Panc1 (cell line): ENCODE measurements around the gene WFDC2. TPM values are rescaled to one million over a fixed set of nuclear protein-coding genes. Genes with fewer than 3 reads are reported as not detected.

Experiments used
- ATAC-seq: fragments of 200-7000 bp; cut with Tn5 transposase; 2 replicates; pipeline ENCODE4 v1.9.1; 2020; ENCODE audit warnings: mild to moderate bottlenecking, moderate library complexity
- BruUV-seq: library from RNA; stranded (reverse); fragments of 400-500 nt; replicated peaks from 2 replicates; lab custom pipeline; 2021; lab: Mats Ljungman, UMichigan
- CTCF ChIA-PET: fragments of 300-600 bp; sonication (Branson Sonifier 250); formaldehyde crosslinking; loops from one replicate; lab custom pipeline; 2022; ENCODE audit warnings: antibody characterized with exemption; lab: Charles Lee
- POLR2A ChIA-PET: fragments of 300-600 bp; sonication (Branson Sonifier 250); formaldehyde crosslinking; loops from one replicate; lab custom pipeline; 2022; ENCODE audit warnings: antibody characterized with exemption; lab: Charles Lee
- DNase-seq: peaks from one replicate; pipeline ENCODE4 v3.0.0-alpha.2; 2010; ENCODE audit warnings: low read depth, low spot score
- H3K27ac ChIP-seq: 2 replicates; pipeline ENCODE4 v1.5.1; 2011; ENCODE audit warnings: mild to moderate bottlenecking, low read length, inconsistent platforms
- H3K27me3 ChIP-seq: fragments of 200-500 bp; sonication (Bioruptor generic); 2 replicates; pipeline ENCODE4 v1.6.0; 2014; ENCODE audit warnings: low read length, inconsistent platforms; ENCODE audit not compliant: control insufficient read depth, insufficient read depth
- H3K36me3 ChIP-seq: fragments of 200-500 bp; sonication (Bioruptor generic); 2 replicates; pipeline ENCODE4 v1.5.1; 2014; ENCODE audit warnings: inconsistent platforms, mild to moderate bottlenecking, low read length, moderate library complexity; ENCODE audit not compliant: control insufficient read depth, insufficient read depth
- H3K4me1 ChIP-seq: 2 replicates; pipeline ENCODE4 v1.5.1; 2011; ENCODE audit warnings: inconsistent platforms, mild to moderate bottlenecking, low read length, moderate library complexity; ENCODE audit not compliant: control insufficient read depth, insufficient read depth
- H3K4me3 ChIP-seq, 2 experiments: 2 replicates each; pipeline ENCODE4 v1.5.1; 2011 to 2012; ENCODE audit warnings: low read depth in 2 of 2, low read length in 2 of 2, mild to moderate bottlenecking in 2 of 2, inconsistent platforms in 1 of 2, moderate library complexity in 1 of 2
- H3K9me3 ChIP-seq: fragments of 200-500 bp; sonication (Bioruptor generic); 2 replicates; pipeline ENCODE4 v1.5.1; 2014; ENCODE audit warnings: low read depth, mild to moderate bottlenecking, inconsistent platforms, low read length, moderate library complexity; ENCODE audit not compliant: control insufficient read depth, insufficient read depth
- POLR2AphosphoS5 ChIP-seq: IDR thresholded peaks from 2 replicates; pipeline ENCODE4 v1.6.1; 2012; ENCODE audit warnings: mild to moderate bottlenecking, low read depth, low read length, moderate library complexity
- SIN3A ChIP-seq: IDR thresholded peaks from 2 replicates; pipeline ENCODE4 v1.6.1; 2012; ENCODE audit warnings: low read depth, mild to moderate bottlenecking, low read length, moderate library complexity, borderline replicate concordance; ENCODE audit not compliant: insufficient read depth
- TCF7L2 ChIP-seq: IDR thresholded peaks from 2 replicates; pipeline ENCODE4 v1.6.1; 2011; ENCODE audit warnings: mild to moderate bottlenecking, low read depth, low read length, inconsistent platforms
- in situ Hi-C: cut with HindIII; loops from 2 replicates; pipeline ENCODE4 v1.10.0; 2016; ENCODE audit warnings: low sequenced_read_pairs, low pct_unique_long_range_greater_than_20kb
- intact Hi-C: fragments of 100-400 bp; cut with micrococcal nuclease; formaldehyde crosslinking; loops from one replicate; pipeline ENCODE4 v1.10.0; 2022; ENCODE audit not compliant: unreplicated experiment
- total RNA-seq: library from RNA; stranded (reverse); gene quantifications from one replicate; pipeline ENCODE4 v1.2.1, GENCODE V29; 2021; ENCODE audit not compliant: unreplicated experiment
- TF ChIP-seq, protein P1 (sequence below), 2 experiments: IDR thresholded peaks; 2 replicates each; pipeline ENCODE4 v1.6.1; 2011 to 2012; ENCODE audit warnings: low read depth in 2 of 2, control low read depth in 1 of 2, low read length in 1 of 2, mild to moderate bottlenecking in 1 of 2, moderate library complexity in 1 of 2; ENCODE audit not compliant: insufficient read depth in 1 of 2
- TF ChIP-seq, protein P2 (sequence below): fragments of 450-650 bp; IDR thresholded peaks from 2 replicates; pipeline ENCODE4 v1.5.1; 2017; ENCODE audit warnings: mild to moderate bottlenecking

WFDC2 gene
- total RNA-seq, 1 experiment from 2014 or later = 1.6 TPM

DNA sequence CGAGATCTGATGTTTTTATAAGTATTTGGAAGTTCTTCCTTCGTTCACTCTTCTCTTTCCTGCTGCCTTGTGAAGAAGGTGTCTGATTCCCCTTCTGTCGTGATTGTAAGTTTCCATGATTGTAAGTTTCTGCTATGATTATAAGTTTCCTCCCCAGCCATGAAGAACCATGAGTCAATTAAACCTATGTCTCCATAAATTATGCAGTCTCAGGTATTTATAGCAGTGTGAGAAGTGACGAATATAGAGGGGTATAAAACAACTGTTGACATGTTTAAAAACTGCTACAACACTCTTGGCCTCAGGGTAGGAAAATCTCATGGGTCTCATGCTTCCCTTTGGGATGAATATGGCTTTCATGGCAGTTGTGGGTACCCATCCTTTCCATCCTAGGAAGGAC, 5.8 kb upstream of the WFDC2 start:
- DNase-seq (no peak), ATAC-seq (no peak)
- ChIA-PET CTCF (interaction anchor here (0.6 kb wide), 1 partner anchor 18 kb away, joined by 3 read pairs; no protein-coding TSS in a partner anchor), POLR2A (interaction anchor here (0.5 kb wide), 1 partner anchor 172 kb away, joined by 3 read pairs; no protein-coding TSS in a partner anchor)
- no peak for TF ChIP-seq TCF7L2
- TF ChIP-seq, protein P1, sequence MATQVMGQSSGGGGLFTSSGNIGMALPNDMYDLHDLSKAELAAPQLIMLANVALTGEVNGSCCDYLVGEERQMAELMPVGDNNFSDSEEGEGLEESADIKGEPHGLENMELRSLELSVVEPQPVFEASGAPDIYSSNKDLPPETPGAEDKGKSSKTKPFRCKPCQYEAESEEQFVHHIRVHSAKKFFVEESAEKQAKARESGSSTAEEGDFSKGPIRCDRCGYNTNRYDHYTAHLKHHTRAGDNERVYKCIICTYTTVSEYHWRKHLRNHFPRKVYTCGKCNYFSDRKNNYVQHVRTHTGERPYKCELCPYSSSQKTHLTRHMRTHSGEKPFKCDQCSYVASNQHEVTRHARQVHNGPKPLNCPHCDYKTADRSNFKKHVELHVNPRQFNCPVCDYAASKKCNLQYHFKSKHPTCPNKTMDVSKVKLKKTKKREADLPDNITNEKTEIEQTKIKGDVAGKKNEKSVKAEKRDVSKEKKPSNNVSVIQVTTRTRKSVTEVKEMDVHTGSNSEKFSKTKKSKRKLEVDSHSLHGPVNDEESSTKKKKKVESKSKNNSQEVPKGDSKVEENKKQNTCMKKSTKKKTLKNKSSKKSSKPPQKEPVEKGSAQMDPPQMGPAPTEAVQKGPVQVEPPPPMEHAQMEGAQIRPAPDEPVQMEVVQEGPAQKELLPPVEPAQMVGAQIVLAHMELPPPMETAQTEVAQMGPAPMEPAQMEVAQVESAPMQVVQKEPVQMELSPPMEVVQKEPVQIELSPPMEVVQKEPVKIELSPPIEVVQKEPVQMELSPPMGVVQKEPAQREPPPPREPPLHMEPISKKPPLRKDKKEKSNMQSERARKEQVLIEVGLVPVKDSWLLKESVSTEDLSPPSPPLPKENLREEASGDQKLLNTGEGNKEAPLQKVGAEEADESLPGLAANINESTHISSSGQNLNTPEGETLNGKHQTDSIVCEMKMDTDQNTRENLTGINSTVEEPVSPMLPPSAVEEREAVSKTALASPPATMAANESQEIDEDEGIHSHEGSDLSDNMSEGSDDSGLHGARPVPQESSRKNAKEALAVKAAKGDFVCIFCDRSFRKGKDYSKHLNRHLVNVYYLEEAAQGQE (IDR thresholded peaks at IDR 0.05; ENCODE audit: insufficient read depth in 1 of 2, low read depth in 2 of 2, low read length in 1 of 2) = no peak
- TF ChIP-seq SIN3A = no peak
- TF ChIP-seq, protein P2, sequence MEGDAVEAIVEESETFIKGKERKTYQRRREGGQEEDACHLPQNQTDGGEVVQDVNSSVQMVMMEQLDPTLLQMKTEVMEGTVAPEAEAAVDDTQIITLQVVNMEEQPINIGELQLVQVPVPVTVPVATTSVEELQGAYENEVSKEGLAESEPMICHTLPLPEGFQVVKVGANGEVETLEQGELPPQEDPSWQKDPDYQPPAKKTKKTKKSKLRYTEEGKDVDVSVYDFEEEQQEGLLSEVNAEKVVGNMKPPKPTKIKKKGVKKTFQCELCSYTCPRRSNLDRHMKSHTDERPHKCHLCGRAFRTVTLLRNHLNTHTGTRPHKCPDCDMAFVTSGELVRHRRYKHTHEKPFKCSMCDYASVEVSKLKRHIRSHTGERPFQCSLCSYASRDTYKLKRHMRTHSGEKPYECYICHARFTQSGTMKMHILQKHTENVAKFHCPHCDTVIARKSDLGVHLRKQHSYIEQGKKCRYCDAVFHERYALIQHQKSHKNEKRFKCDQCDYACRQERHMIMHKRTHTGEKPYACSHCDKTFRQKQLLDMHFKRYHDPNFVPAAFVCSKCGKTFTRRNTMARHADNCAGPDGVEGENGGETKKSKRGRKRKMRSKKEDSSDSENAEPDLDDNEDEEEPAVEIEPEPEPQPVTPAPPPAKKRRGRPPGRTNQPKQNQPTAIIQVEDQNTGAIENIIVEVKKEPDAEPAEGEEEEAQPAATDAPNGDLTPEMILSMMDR = no peak
- no peak for TF ChIP-seq POLR2AphosphoS5
- BruUV-seq = no TSS peak
- Histone ChIP-seq H3K36me3 (no peaks in the 10 kb centered on the region), H3K9me3 (no peaks in the 10 kb centered on the region), H3K27ac (no peak overlapping the region), H3K27me3 (peaks cover 25% of the 10 kb centered on the region; the same call in 1 of the 2 replicates), H3K4me1 (no peaks in the 10 kb centered on the region), H3K4me3 (no peak overlapping the region)
- in situ Hi-C loops = no loop called here
- intact Hi-C loops = no loop called here

DNA sequence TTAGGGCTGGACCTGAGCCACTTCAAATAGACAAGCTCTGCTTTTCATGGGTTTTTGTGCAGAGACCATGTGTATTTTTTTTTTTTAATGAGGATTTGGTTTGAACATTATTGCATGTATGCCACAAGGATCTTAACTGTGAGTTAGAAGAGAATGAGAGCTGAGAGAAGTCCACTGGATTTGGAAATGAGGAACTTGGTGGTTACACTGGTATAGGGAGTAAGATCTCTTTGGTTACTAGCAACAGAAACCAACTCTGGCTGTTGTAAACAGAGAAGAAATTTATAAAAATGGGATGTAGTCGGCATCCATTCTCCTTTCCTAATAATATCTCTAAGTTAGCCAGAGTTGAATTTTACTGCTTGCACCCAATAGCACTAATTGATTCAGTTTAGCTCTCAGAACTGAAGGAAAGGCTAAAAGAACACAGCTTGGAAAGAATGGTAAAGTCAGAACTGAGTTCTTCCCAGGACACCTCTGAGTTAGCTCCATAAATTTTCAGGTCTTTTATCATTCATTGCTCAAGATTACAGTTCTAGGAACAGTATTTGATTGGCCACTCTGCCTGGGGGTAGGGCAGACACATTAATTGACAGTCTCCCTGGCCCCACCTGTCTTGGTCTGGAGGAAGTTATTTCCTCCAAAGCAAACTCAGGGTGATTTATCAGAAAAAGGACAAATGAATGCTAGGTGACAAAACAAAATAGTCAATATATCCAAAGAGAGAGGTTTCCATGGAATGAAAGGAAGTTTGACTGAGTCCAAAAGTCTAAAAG, 3.9 kb upstream of the WFDC2 start:
- peaks cover under 1% of the 10 kb centered on the region for H3K4me1 ChIP-seq
- no peaks in the 10 kb centered on the region for H3K9me3 ChIP-seq
- BruUV-seq = no TSS peak
- intact Hi-C loops (no loop called here), in situ Hi-C loops (no loop called here)
- ATAC-seq (no peak), DNase-seq (no peak)
- H3K4me3 ChIP-seq = no peak overlapping the region
- H3K27me3 ChIP-seq = peaks cover 20% of the 10 kb centered on the region; the same call in 1 of the 2 replicates
- no peak overlapping the region for H3K27ac ChIP-seq
- ChIA-PET POLR2A (no interaction called here), CTCF (interaction anchor here (0.8 kb wide), 1 partner anchor 10 kb away, joined by 3 read pairs; no protein-coding TSS in a partner anchor)
- no peaks in the 10 kb centered on the region for H3K36me3 ChIP-seq
- TF ChIP-seq SIN3A = no peak
- TF ChIP-seq, protein P2 = no peak
- TF ChIP-seq TCF7L2 = no peak
- TF ChIP-seq, protein P1 (IDR thresholded peaks at IDR 0.05; ENCODE audit: insufficient read depth in 1 of 2, low read depth in 2 of 2, low read length in 1 of 2) = no peak
- no peak for TF ChIP-seq POLR2AphosphoS5
